Measurements from ENCODE around the gene GOLGA6L9. TPM values are rescaled to one million over a fixed set of nuclear protein-coding genes. Genes with fewer than 3 reads are reported as not detected.
"Not testable (repeated sequence)": the region's sequence is repeated elsewhere in the genome, so short reads cannot be mapped to it uniquely, and the experiment has no call there.

Gene GOLGA6L9
- polyA plus RNA-seq, 4 donors = 2.2 to 8.1 (median 3.6) TPM

DNA sequence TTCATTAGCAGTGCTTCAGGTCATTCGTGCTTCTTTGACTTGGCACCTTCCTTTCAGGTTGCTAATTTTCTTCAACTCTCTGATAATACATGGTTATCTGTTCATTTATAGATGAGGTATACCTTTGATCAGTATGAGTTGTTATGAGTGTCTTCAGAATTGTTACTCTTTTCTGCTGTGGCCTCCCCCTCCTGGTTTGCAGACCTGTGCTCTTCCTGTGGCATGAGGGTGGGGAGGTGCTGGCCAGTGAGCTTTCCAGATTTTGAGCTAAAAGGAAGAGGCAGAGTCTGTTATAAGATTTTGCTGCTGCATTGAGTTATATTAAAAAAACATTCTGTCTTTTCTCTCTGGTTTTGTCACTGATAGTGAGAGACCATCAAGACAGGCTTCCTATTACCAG lies 30.8 kb upstream of the GOLGA6L9 start:
- DNase-seq (no peak), FAIRE-seq (no peak)
- Histone ChIP-seq H3K27me3 (ENCODE audit: control insufficient read depth in 3 of 3, insufficient read depth in 3 of 3, low read length in 3 of 3) (no peaks in the 10 kb centered on the region), H3K36me3 (ENCODE audit: control insufficient read depth in 3 of 3, insufficient read depth in 2 of 3, low read depth in 1 of 3, low read length in 3 of 3) (no peaks in the 10 kb centered on the region), H3K4me3 (ENCODE audit: low read depth in 1 of 3, low read length in 3 of 3) (no peak overlapping the region), H3K9me3 (ENCODE audit: control insufficient read depth in 2 of 2, insufficient read depth in 1 of 2, low read depth in 1 of 2, low read length in 1 of 2) (no peaks in the 10 kb centered on the region), H3K27ac (ENCODE audit: low read depth in 1 of 3, low read length in 2 of 3) (no peak overlapping the region), H3K4me1 (ENCODE audit: control insufficient read depth in 3 of 3, insufficient read depth in 2 of 3, low read depth in 1 of 3, low read length in 2 of 3) (no peaks in the 10 kb centered on the region)
- WGBS, 3 donors = 71% methylated on average over 1 of the region's 1 CpG; no CpG with 5 or more reads in 2 of the 3 donors

DNA sequence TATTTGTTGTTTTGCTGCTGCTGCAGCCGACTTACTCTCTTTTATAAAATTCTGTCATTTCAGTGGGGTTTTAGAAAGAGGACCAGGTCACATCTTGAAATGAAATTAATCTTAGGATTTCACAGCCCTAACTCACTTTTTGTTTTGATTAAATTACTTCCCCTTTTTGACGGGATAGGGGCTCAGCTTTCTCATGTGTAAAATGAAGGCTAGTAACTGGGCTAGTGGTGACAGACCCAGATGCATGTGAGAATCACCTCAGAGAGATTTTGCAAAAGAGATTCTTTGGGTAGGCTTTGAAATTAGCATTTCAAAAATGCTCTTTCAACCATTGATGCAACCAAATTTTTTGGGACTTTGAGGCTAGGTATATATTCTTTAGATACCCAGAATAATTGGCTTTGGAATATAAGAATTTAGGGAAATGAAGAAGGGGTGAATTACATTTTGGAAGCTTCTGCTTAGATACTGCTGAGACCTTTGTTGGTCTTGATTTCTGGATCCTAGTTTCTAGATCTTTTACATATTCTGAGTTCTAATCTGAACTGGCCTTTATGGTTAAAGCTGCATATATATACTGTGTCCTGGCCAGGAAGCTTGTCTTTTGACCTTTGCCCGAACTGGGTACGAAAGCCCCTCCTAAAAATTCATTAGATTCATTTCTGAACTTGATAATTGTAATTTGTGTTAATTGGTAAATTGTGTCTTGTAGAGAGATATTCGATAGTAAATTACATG lies 30.1 kb upstream of the GOLGA6L9 start:
- H3K27me3 ChIP-seq (ENCODE audit: control insufficient read depth in 3 of 3, insufficient read depth in 3 of 3, low read length in 3 of 3); H3K27ac ChIP-seq (ENCODE audit: low read depth in 1 of 3, low read length in 2 of 3); H3K4me3 ChIP-seq (ENCODE audit: low read depth in 1 of 3, low read length in 3 of 3); H3K9me3 ChIP-seq (ENCODE audit: control insufficient read depth in 2 of 2, insufficient read depth in 1 of 2, low read depth in 1 of 2, low read length in 1 of 2); DNase-seq; FAIRE-seq; H3K4me1 ChIP-seq (ENCODE audit: control insufficient read depth in 3 of 3, insufficient read depth in 2 of 3, low read depth in 1 of 3, low read length in 2 of 3); H3K36me3 ChIP-seq (ENCODE audit: control insufficient read depth in 3 of 3, insufficient read depth in 2 of 3, low read depth in 1 of 3, low read length in 3 of 3): not testable (repeated sequence)
- WGBS, 3 donors = 69 to 87% (median 85%) methylated on average over 5 of the region's 5 CpGs

GRCh38 chr15:82401918-82402317 lies 27.7 kb upstream of the GOLGA6L9 start:
- not testable (repeated sequence) for H3K4me3 ChIP-seq (ENCODE audit: low read depth in 1 of 3, low read length in 3 of 3); DNase-seq; H3K27ac ChIP-seq (ENCODE audit: low read depth in 1 of 3, low read length in 2 of 3); H3K27me3 ChIP-seq (ENCODE audit: control insufficient read depth in 3 of 3, insufficient read depth in 3 of 3, low read length in 3 of 3); H3K36me3 ChIP-seq (ENCODE audit: control insufficient read depth in 3 of 3, insufficient read depth in 2 of 3, low read depth in 1 of 3, low read length in 3 of 3); H3K9me3 ChIP-seq (ENCODE audit: control insufficient read depth in 2 of 2, insufficient read depth in 1 of 2, low read depth in 1 of 2, low read length in 1 of 2); H3K4me1 ChIP-seq (ENCODE audit: control insufficient read depth in 3 of 3, insufficient read depth in 2 of 3, low read depth in 1 of 3, low read length in 2 of 3); FAIRE-seq
- 91 to 94% (median 94%) methylated on average over 6 of the region's 6 CpGs for WGBS, 3 donors

DNA sequence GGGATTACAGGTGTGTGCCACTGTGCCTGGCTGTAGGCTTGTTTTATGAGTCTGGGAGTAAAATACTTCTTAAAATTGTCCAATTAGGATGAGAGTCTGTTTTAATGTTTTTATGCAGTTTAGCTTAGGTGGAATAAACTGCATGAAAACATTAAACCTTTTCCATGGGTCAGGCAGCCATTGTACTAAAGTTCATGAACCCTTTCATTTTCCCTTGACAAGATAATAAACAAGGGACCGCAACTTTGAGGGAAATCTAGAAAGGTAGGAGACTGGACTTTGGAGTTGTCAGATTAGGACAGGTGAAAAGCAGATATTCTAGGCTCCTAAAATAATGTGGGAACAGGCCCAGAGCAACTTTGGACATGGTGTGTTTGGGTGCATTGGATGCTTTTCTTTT lies 27.3 kb upstream of the GOLGA6L9 start:
- not testable (repeated sequence) for H3K27ac ChIP-seq (ENCODE audit: low read depth in 1 of 3, low read length in 2 of 3); H3K4me3 ChIP-seq (ENCODE audit: low read depth in 1 of 3, low read length in 3 of 3); DNase-seq; H3K36me3 ChIP-seq (ENCODE audit: control insufficient read depth in 3 of 3, insufficient read depth in 2 of 3, low read depth in 1 of 3, low read length in 3 of 3); H3K27me3 ChIP-seq (ENCODE audit: control insufficient read depth in 3 of 3, insufficient read depth in 3 of 3, low read length in 3 of 3); FAIRE-seq; H3K9me3 ChIP-seq (ENCODE audit: control insufficient read depth in 2 of 2, insufficient read depth in 1 of 2, low read depth in 1 of 2, low read length in 1 of 2); H3K4me1 ChIP-seq (ENCODE audit: control insufficient read depth in 3 of 3, insufficient read depth in 2 of 3, low read depth in 1 of 3, low read length in 2 of 3)
- 43 to 76% (median 68%) methylated on average over 1 of the region's 1 CpG for WGBS, 3 donors

GRCh38 chr15:82406211-82406610 lies 23.4 kb upstream of the GOLGA6L9 start:
- H3K4me1 ChIP-seq (ENCODE audit: control insufficient read depth in 3 of 3, insufficient read depth in 2 of 3, low read depth in 1 of 3, low read length in 2 of 3); DNase-seq; FAIRE-seq; H3K27me3 ChIP-seq (ENCODE audit: control insufficient read depth in 3 of 3, insufficient read depth in 3 of 3, low read length in 3 of 3); H3K9me3 ChIP-seq (ENCODE audit: control insufficient read depth in 2 of 2, insufficient read depth in 1 of 2, low read depth in 1 of 2, low read length in 1 of 2); H3K4me3 ChIP-seq (ENCODE audit: low read depth in 1 of 3, low read length in 3 of 3); H3K36me3 ChIP-seq (ENCODE audit: control insufficient read depth in 3 of 3, insufficient read depth in 2 of 3, low read depth in 1 of 3, low read length in 3 of 3); H3K27ac ChIP-seq (ENCODE audit: low read depth in 1 of 3, low read length in 2 of 3): not testable (repeated sequence)
- 61 to 72% (median 66%) methylated on average over 2 of the region's 2 CpGs for WGBS, 3 donors

- not testable (repeated sequence) for H3K27me3 ChIP-seq (ENCODE audit: control insufficient read depth in 3 of 3, insufficient read depth in 3 of 3, low read length in 3 of 3); H3K4me1 ChIP-seq (ENCODE audit: control insufficient read depth in 3 of 3, insufficient read depth in 2 of 3, low read depth in 1 of 3, low read length in 2 of 3); FAIRE-seq; H3K27ac ChIP-seq (ENCODE audit: low read depth in 1 of 3, low read length in 2 of 3); H3K36me3 ChIP-seq (ENCODE audit: control insufficient read depth in 3 of 3, insufficient read depth in 2 of 3, low read depth in 1 of 3, low read length in 3 of 3); H3K4me3 ChIP-seq (ENCODE audit: low read depth in 1 of 3, low read length in 3 of 3); H3K9me3 ChIP-seq (ENCODE audit: control insufficient read depth in 2 of 2, insufficient read depth in 1 of 2, low read depth in 1 of 2, low read length in 1 of 2); DNase-seq
- WGBS, 3 donors = 52 to 77% (median 75%) methylated on average over 4 of the region's 4 CpGs
These were observed 19.3 kb upstream of the GOLGA6L9 start for GRCh38 chr15:82410306-82410705.

DNA sequence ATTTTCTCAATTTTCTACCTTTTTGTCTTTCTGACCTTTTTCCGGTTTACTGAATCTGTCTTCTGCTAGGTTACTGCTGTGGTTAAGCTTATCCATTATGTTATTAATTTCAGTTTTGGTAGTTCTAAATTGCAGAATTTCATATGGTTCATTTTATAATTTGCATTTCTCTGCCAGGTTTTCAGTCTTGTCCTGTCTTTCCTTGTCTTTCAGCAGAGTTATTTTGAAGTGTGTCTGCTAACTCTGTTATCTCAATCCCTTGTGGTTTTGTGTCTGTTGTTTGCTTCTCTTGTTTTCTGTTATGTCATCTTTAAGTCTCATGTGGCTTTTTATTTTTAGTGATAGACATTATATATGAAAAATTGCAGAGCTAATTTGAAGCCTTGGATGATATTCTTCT lies 18.0 kb upstream of the GOLGA6L9 start:
- not testable (repeated sequence) for H3K36me3 ChIP-seq (ENCODE audit: control insufficient read depth in 3 of 3, insufficient read depth in 2 of 3, low read depth in 1 of 3, low read length in 3 of 3); DNase-seq; FAIRE-seq; H3K4me1 ChIP-seq (ENCODE audit: control insufficient read depth in 3 of 3, insufficient read depth in 2 of 3, low read depth in 1 of 3, low read length in 2 of 3); H3K4me3 ChIP-seq (ENCODE audit: low read depth in 1 of 3, low read length in 3 of 3); H3K27ac ChIP-seq (ENCODE audit: low read depth in 1 of 3, low read length in 2 of 3); H3K27me3 ChIP-seq (ENCODE audit: control insufficient read depth in 3 of 3, insufficient read depth in 3 of 3, low read length in 3 of 3); H3K9me3 ChIP-seq (ENCODE audit: control insufficient read depth in 2 of 2, insufficient read depth in 1 of 2, low read depth in 1 of 2, low read length in 1 of 2)
- WGBS, 3 donors = 93 to 100% (median 93%) methylated on average over 1 of the region's 1 CpG

DNA sequence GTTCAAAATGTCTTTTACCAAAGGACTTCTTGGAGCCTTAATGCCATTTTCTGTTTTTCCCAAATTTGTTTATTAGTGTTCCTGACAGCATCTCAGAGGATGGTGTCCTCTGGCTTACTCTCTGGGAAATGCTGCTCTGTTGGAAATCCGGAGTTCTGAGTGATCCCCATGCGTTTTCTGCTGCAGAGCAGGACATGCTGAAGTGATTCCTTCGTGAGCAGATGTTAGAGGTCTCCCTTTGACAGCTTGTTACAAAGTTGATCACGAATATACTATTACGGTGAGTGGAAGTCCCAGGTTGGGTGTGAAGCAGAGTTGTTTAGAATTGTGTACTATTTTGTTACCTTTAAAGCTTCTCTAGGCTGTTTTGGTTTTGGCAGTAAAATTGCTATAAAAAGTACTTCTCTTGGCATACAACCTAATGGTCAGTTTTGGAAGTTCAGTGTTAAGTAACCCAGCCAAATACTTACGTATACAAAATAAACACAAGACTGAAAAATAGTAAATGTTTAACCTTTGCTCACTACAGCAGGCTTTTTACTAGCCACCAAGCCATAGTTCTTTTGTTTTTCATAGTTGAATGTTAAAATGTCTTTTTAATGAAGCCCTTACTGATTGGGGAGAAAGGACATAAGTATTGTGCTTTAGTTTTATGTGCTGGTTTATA lies 15.0 kb upstream of the GOLGA6L9 start:
- WGBS, 3 donors = 68 to 73% (median 71%) methylated on average over 6 of the region's 6 CpGs
- H3K9me3 ChIP-seq (ENCODE audit: control insufficient read depth in 2 of 2, insufficient read depth in 1 of 2, low read depth in 1 of 2, low read length in 1 of 2); H3K4me1 ChIP-seq (ENCODE audit: control insufficient read depth in 3 of 3, insufficient read depth in 2 of 3, low read depth in 1 of 3, low read length in 2 of 3); H3K36me3 ChIP-seq (ENCODE audit: control insufficient read depth in 3 of 3, insufficient read depth in 2 of 3, low read depth in 1 of 3, low read length in 3 of 3); FAIRE-seq; H3K27me3 ChIP-seq (ENCODE audit: control insufficient read depth in 3 of 3, insufficient read depth in 3 of 3, low read length in 3 of 3); H3K4me3 ChIP-seq (ENCODE audit: low read depth in 1 of 3, low read length in 3 of 3); H3K27ac ChIP-seq (ENCODE audit: low read depth in 1 of 3, low read length in 2 of 3): not testable (repeated sequence)
- DNase-seq = peak in 1 of 2 donors; percentile 6

Data from small intestine (tissue), 7 donors.